HUES48 (cell line): Measurements from ENCODE around the gene DMBX1.

Experiments used
- H3K27ac ChIP-seq: one replicate; pipeline ENCODE4 v1.7.0; 2013; ENCODE audit warnings: low read depth, low read length, inconsistent platforms
- H3K27me3 ChIP-seq: 2 replicates; pipeline ENCODE4 v1.6.1; 2013; ENCODE audit warnings: mild to moderate bottlenecking, low read length; ENCODE audit not compliant: control insufficient read depth, insufficient read depth
- H3K36me3 ChIP-seq: 2 replicates; pipeline ENCODE4 v1.6.1; 2013; ENCODE audit warnings: low read length; ENCODE audit not compliant: control insufficient read depth, insufficient read depth
- H3K4me1 ChIP-seq: 2 replicates; pipeline ENCODE4 v1.6.1; 2013; ENCODE audit warnings: mild to moderate bottlenecking, low read length; ENCODE audit not compliant: control insufficient read depth, insufficient read depth
- H3K4me3 ChIP-seq: 2 replicates; pipeline ENCODE4 v1.5.1; 2013; ENCODE audit warnings: mild to moderate bottlenecking, low read depth, low read length
- H3K9ac ChIP-seq: 2 replicates; pipeline ENCODE4 v1.6.1; 2013; ENCODE audit warnings: mild to moderate bottlenecking, low read depth, low read length, moderate library complexity
- H3K9me3 ChIP-seq: 2 replicates; pipeline ENCODE4 v1.6.1; 2013; ENCODE audit warnings: low read length; ENCODE audit not compliant: control insufficient read depth, insufficient read depth

The DMBX1 gene

GRCh38 chr1:46520063-46520911 lies 30.7 kb downstream of the DMBX1 start:
- peaks cover 61% of the 10 kb centered on the region for H3K4me1 ChIP-seq
- no peak overlapping the region for H3K4me3 ChIP-seq
- no peaks in the 10 kb centered on the region for H3K36me3 ChIP-seq
- no peak overlapping the region for H3K27ac ChIP-seq
- H3K27me3 ChIP-seq = peaks cover 83% of the 10 kb centered on the region
- H3K9me3 ChIP-seq = no peaks in the 10 kb centered on the region
- no peak overlapping the region for H3K9ac ChIP-seq

- H3K36me3 ChIP-seq = no peaks in the 10 kb centered on the region
- no peaks in the 10 kb centered on the region for H3K9me3 ChIP-seq
- H3K4me1 ChIP-seq = peaks cover 66% of the 10 kb centered on the region
- H3K27ac ChIP-seq = no peak overlapping the region
- peaks cover 83% of the 10 kb centered on the region for H3K27me3 ChIP-seq
- no peak overlapping the region for H3K9ac ChIP-seq
- H3K4me3 ChIP-seq = no peak overlapping the region
Measured at GRCh38 chr1:46521414-46521813, 31.8 kb downstream of the DMBX1 start.

- no peaks in the 10 kb centered on the region for H3K9me3 ChIP-seq
- no peaks in the 10 kb centered on the region for H3K36me3 ChIP-seq
- H3K27ac ChIP-seq = no peak overlapping the region
- H3K4me1 ChIP-seq = peaks cover 67% of the 10 kb centered on the region
- no peak overlapping the region for H3K9ac ChIP-seq
- no peak overlapping the region for H3K4me3 ChIP-seq
- peaks cover 88% of the 10 kb centered on the region for H3K27me3 ChIP-seq
Measured at GRCh38 chr1:46522184-46522968, 32.7 kb downstream of the DMBX1 start.

GRCh38 chr1:46522969-46523320 lies 33.3 kb downstream of the DMBX1 start:
- no peak overlapping the region for H3K4me3 ChIP-seq
- no peaks in the 10 kb centered on the region for H3K36me3 ChIP-seq
- H3K9me3 ChIP-seq = no peaks in the 10 kb centered on the region
- H3K4me1 ChIP-seq = peaks cover 65% of the 10 kb centered on the region
- H3K27ac ChIP-seq = no peak overlapping the region
- H3K27me3 ChIP-seq = peaks cover 91% of the 10 kb centered on the region
- no peak overlapping the region for H3K9ac ChIP-seq

GRCh38 chr1:46523496-46524353 lies 34.1 kb downstream of the DMBX1 start:
- Histone ChIP-seq H3K4me3 (no peak overlapping the region), H3K9me3 (no peaks in the 10 kb centered on the region), H3K36me3 (no peaks in the 10 kb centered on the region), H3K27me3 (peaks cover 91% of the 10 kb centered on the region), H3K9ac (no peak overlapping the region), H3K4me1 (peaks cover 67% of the 10 kb centered on the region), H3K27ac (no peak overlapping the region)

- Histone ChIP-seq H3K9me3 (no peaks in the 10 kb centered on the region), H3K4me1 (peaks cover 64% of the 10 kb centered on the region), H3K27me3 (peaks cover 95% of the 10 kb centered on the region), H3K36me3 (no peaks in the 10 kb centered on the region), H3K4me3 (no peak overlapping the region), H3K27ac (no peak overlapping the region), H3K9ac (no peak overlapping the region)
Measured at GRCh38 chr1:46524843-46525242, 35.2 kb downstream of the DMBX1 start.

- peaks cover 58% of the 10 kb centered on the region for H3K4me1 ChIP-seq
- no peaks in the 10 kb centered on the region for H3K9me3 ChIP-seq
- no peak overlapping the region for H3K9ac ChIP-seq
- H3K27ac ChIP-seq = no peak overlapping the region
- no peaks in the 10 kb centered on the region for H3K36me3 ChIP-seq
- H3K27me3 ChIP-seq = peaks cover 97% of the 10 kb centered on the region
- H3K4me3 ChIP-seq = no peak overlapping the region; the same call in 1 of the 2 replicates
Measured at GRCh38 chr1:46525253-46525983, 35.8 kb downstream of the DMBX1 start.

GRCh38 chr1:46526013-46526690 lies 36.5 kb downstream of the DMBX1 start:
- Histone ChIP-seq H3K4me1 (peaks cover 54% of the 10 kb centered on the region), H3K36me3 (no peaks in the 10 kb centered on the region), H3K27me3 (peaks cover 99% of the 10 kb centered on the region), H3K9ac (no peak overlapping the region), H3K27ac (no peak overlapping the region), H3K9me3 (no peaks in the 10 kb centered on the region), H3K4me3 (no peak overlapping the region)

GRCh38 chr1:46526691-46527291 lies 37.2 kb downstream of the DMBX1 start:
- Histone ChIP-seq H3K4me3 (no peak overlapping the region), H3K36me3 (no peaks in the 10 kb centered on the region), H3K27ac (no peak overlapping the region), H3K9ac (no peak overlapping the region), H3K4me1 (peaks cover 50% of the 10 kb centered on the region), H3K9me3 (no peaks in the 10 kb centered on the region), H3K27me3 (peaks cover 99% of the 10 kb centered on the region)
